Measurements from ENCODE around the gene KIF22.

DNA sequence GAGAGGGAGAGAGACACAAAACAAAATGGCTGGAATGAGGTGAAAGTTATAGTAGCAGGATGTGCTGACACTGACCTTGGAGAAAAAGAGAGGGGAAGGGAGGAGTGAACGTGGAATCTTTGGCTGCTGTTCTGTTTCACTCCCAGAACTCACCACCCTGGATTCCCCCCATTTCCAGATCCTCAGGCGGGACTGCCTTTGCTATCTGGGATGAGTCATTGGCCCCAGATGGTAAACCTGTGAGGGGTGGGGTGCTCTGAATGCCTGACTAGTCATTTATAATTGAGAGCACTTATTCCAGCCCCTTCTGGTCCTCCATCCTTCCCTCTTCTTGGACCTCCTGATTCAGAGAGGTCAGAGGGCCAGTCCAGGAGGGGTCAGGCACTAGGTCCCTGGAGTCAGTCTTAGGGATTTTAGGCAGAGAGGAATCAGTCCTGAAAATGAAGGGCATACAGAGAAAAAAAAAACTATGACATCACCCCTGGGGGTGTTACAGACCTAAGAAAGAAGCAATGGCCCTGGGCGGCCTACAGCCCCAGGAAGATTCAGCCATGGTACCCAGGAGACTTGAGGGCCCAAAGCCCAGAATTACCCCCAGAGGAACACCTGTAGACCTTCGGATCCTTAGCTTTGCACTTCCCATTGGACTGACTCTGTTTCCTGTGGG is 14.7 kb upstream of the KIF22 start:
- TF ChIP-seq, protein P1, sequence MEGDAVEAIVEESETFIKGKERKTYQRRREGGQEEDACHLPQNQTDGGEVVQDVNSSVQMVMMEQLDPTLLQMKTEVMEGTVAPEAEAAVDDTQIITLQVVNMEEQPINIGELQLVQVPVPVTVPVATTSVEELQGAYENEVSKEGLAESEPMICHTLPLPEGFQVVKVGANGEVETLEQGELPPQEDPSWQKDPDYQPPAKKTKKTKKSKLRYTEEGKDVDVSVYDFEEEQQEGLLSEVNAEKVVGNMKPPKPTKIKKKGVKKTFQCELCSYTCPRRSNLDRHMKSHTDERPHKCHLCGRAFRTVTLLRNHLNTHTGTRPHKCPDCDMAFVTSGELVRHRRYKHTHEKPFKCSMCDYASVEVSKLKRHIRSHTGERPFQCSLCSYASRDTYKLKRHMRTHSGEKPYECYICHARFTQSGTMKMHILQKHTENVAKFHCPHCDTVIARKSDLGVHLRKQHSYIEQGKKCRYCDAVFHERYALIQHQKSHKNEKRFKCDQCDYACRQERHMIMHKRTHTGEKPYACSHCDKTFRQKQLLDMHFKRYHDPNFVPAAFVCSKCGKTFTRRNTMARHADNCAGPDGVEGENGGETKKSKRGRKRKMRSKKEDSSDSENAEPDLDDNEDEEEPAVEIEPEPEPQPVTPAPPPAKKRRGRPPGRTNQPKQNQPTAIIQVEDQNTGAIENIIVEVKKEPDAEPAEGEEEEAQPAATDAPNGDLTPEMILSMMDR (IDR thresholded peaks at IDR 0.05 in 8 of 11, conservative IDR thresholded peaks at IDR 0.05 in 3 of 11), result no peak
- TF ChIP-seq POLR2A (IDR thresholded peaks at IDR 0.05), result no peak
- TF ChIP-seq POLR2AphosphoS5 (IDR thresholded peaks at IDR 0.05), result no peak

Measured in spleen (tissue), 7 donors.